Hepatocyte (in vitro differentiated cells): ENCODE results near the gene CDC14B. TPM values are rescaled to one million over a fixed set of nuclear protein-coding genes. Genes with fewer than 3 reads are reported as not detected.
A peak's percentile ranks its signal among the peaks of the same experiment; 100 is the strongest.

Experiments
- DNase-seq: peaks from one replicate; pipeline ENCODE4 v3.0.0-alpha.2; 2016; ENCODE audit warnings: low spot score
- H2AFZ ChIP-seq: fragments of 200-600 bp; sonication (generic); 2 replicates; pipeline ENCODE4 v1.6.0; 2016; ENCODE audit warnings: antibody characterized with exemption, mild to moderate bottlenecking
- H3K27ac ChIP-seq: fragments of 200-600 bp; sonication (generic); 2 replicates; pipeline ENCODE4 v1.5.1; 2016; ENCODE audit warnings: mild to moderate bottlenecking
- H3K27me3 ChIP-seq: fragments of 200-600 bp; sonication (generic); 2 replicates; pipeline ENCODE4 v1.6.1; 2016
- H3K36me3 ChIP-seq: fragments of 200-600 bp; sonication (generic); replicated peaks from 2 replicates; pipeline ENCODE4 v1.5.1; 2016; ENCODE audit warnings: low read depth; ENCODE audit not compliant: insufficient read depth
- H3K4me1 ChIP-seq: fragments of 200-600 bp; sonication (generic); 2 replicates; pipeline ENCODE4 v1.5.1; 2016; ENCODE audit warnings: mild to moderate bottlenecking, moderate library complexity; ENCODE audit not compliant: insufficient read depth
- H3K4me2 ChIP-seq: fragments of 200-600 bp; sonication (generic); 2 replicates; pipeline ENCODE4 v1.6.0; 2016
- H3K4me3 ChIP-seq: fragments of 200-600 bp; sonication (generic); 2 replicates; pipeline ENCODE4 v1.5.1; 2016; ENCODE audit warnings: mild to moderate bottlenecking
- H3K79me2 ChIP-seq: fragments of 200-600 bp; sonication (generic); 2 replicates; pipeline ENCODE4 v1.6.0; 2017; ENCODE audit warnings: mild to moderate bottlenecking
- H3K9me2 ChIP-seq: fragments of 200-600 bp; sonication (generic); replicated peaks from 2 replicates; pipeline ENCODE4 v1.6.0; 2017; ENCODE audit warnings: mild to moderate bottlenecking; ENCODE audit not compliant: insufficient read depth
- H3K9me3 ChIP-seq: fragments of 200-600 bp; sonication (generic); 2 replicates; pipeline ENCODE4 v1.5.1; 2016; ENCODE audit warnings: low read depth, mild to moderate bottlenecking
- H4K20me1 ChIP-seq: fragments of 200-600 bp; sonication (generic); 2 replicates; pipeline ENCODE4 v1.6.0; 2016; ENCODE audit warnings: mild to moderate bottlenecking; ENCODE audit not compliant: insufficient read depth, poor library complexity, severe bottlenecking
- EZH2 ChIP-seq: fragments of 200-600 bp; sonication (generic); IDR thresholded peaks from 2 replicates; pipeline ENCODE4 v1.6.1; 2016; ENCODE audit warnings: antibody characterized with exemption, mild to moderate bottlenecking, borderline replicate concordance
- EZH2phosphoT487 ChIP-seq: fragments of 200-600 bp; sonication (generic); IDR thresholded peaks from one replicate; pipeline ENCODE4 v1.6.1; 2018; ENCODE audit warnings: antibody characterized with exemption, mild to moderate bottlenecking, low read depth, moderate library complexity; ENCODE audit not compliant: unreplicated experiment, severe bottlenecking
- WGBS: methylation state at CpG from one replicate; pipeline ENCODE4 v1.1.6; 2016; ENCODE audit warnings: low lambda C conversion rate; ENCODE audit errors: missing lambda C conversion rate; 5-methylcytosine and 5-hydroxymethylcytosine counted together
- polyA plus RNA-seq: library from polyadenylated mRNA; unstranded; fragments of >200 nt; fragmentation: Nextera tagmentation; extraction: Ambion mirVana; gene quantifications from 2 replicates; pipeline ENCODE4 v1.2.1, GENCODE V29; 2016
- total RNA-seq: library from RNA; depleted of rRNA; stranded (reverse); fragments of >200 nt; gene quantifications from 2 replicates; pipeline ENCODE4 v1.2.3, GENCODE V29; 2014
- TF ChIP-seq, protein P1 (sequence below): fragments of 200-600 bp; sonication (generic); IDR thresholded peaks from 2 replicates; pipeline ENCODE4 v1.5.1; 2016; ENCODE audit warnings: antibody characterized with exemption, mild to moderate bottlenecking; ENCODE audit not compliant: poor library complexity

The CDC14B gene
- total and polyA plus RNA-seq, 2 experiments from 2014 or later: 15.1 to 33.4 TPM

DNA sequence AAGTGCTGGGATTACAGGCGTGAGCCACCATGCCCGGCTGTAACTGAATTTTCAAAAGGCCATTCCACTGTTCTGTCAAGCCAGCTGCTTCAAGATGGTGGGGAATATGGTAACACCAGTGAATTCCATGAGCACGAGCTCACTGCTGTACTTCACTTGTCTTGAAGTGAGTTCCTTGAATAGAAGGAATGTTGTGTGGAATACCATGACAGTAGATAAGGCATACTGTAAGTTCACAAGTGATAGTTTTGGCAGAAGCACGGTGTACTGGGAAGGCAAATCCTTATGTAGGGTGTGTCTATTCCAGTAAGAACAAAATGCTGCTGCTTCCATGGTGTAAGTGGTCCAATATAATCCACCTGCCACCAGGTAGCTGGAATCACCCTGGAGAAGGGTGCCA lies 42.1 kb upstream of the CDC14B start:
- TF ChIP-seq EZH2phosphoT487: no peak
- TF ChIP-seq, protein P1, sequence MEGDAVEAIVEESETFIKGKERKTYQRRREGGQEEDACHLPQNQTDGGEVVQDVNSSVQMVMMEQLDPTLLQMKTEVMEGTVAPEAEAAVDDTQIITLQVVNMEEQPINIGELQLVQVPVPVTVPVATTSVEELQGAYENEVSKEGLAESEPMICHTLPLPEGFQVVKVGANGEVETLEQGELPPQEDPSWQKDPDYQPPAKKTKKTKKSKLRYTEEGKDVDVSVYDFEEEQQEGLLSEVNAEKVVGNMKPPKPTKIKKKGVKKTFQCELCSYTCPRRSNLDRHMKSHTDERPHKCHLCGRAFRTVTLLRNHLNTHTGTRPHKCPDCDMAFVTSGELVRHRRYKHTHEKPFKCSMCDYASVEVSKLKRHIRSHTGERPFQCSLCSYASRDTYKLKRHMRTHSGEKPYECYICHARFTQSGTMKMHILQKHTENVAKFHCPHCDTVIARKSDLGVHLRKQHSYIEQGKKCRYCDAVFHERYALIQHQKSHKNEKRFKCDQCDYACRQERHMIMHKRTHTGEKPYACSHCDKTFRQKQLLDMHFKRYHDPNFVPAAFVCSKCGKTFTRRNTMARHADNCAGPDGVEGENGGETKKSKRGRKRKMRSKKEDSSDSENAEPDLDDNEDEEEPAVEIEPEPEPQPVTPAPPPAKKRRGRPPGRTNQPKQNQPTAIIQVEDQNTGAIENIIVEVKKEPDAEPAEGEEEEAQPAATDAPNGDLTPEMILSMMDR: no peak
- no peaks in the 10 kb centered on the region for H3K9me3 ChIP-seq
- no peaks in the 10 kb centered on the region for H3K4me1 ChIP-seq
- no peak for DNase-seq
- no peaks in the 10 kb centered on the region for H4K20me1 ChIP-seq
- WGBS: 85% methylated on average over 4 of the region's 4 CpGs
- H2AFZ ChIP-seq: no peak overlapping the region
- no peaks in the 10 kb centered on the region for H3K27me3 ChIP-seq
- no peaks in the 10 kb centered on the region for H3K9me2 ChIP-seq
- H3K79me2 ChIP-seq: no peaks in the 10 kb centered on the region
- no peaks in the 10 kb centered on the region for H3K36me3 ChIP-seq
- no peak overlapping the region for H3K4me3 ChIP-seq
- no peak overlapping the region for H3K27ac ChIP-seq
- no peak overlapping the region for H3K4me2 ChIP-seq

GRCh38 chr9:96660692-96661248 lies 41.1 kb upstream of the CDC14B start:
- TF ChIP-seq, protein P1: no peak
- no peak for TF ChIP-seq EZH2phosphoT487
- no peak for TF ChIP-seq EZH2
- Histone ChIP-seq H3K4me1 (peaks cover 2% of the 10 kb centered on the region), H3K27ac (no peak overlapping the region), H3K4me3 (no peak overlapping the region), H3K9me2 (no peaks in the 10 kb centered on the region), H2AFZ (no peak overlapping the region), H3K4me2 (no peak overlapping the region), H4K20me1 (no peaks in the 10 kb centered on the region), H3K9me3 (no peaks in the 10 kb centered on the region), H3K27me3 (no peaks in the 10 kb centered on the region), H3K79me2 (no peaks in the 10 kb centered on the region), H3K36me3 (no peaks in the 10 kb centered on the region)
- WGBS: 96% methylated on average over 7 of the region's 7 CpGs
- DNase-seq: no peak

DNA sequence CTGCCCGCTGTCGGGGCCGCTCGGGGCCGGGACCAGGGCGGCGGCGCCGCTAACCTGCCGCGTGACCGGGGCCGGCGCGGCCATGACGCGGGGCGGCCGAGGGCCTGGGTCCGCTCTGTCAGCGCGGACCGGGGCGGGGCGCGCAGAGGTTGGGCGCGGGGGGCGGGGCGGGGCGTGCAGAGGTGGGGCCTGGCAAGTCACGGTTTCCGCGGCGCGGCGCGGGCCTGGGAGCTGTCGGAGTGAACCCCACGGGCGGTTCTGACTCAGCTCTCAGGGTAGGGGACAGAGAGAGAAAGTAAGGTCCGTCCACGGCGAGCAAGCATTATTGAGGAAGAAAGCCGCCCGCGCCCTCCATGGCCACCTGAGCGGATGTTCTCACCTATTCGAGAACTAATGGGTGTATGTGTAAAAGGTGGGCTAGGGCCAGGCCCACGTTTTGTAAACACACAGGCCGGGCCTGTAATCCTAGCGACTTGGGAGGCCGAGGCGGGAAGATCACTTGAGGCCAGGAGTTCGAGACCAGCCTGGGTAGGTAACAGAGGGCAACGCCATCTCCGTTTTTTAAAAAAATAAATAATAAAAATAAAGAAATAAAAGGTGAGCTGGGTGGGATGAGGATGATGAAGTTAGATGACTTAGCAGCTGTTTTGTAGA lies 35.7 kb upstream of the CDC14B start, which contains the start of gene PRXL2C:
TSS of gene PRXL2C (minus strand) at position 120 of the 654 bp plus-strand sequence. CDS start at position 84, 36 bp downstream.
- DNase-seq: peak; percentile 92
- H2AFZ ChIP-seq: peak within 1 kb of the TSS; percentile 98

More for the DNA sequence above, 35.7 kb upstream of the CDC14B start, which contains the start of gene PRXL2C:
- H3K27me3 ChIP-seq: no peaks in the 10 kb centered on the region
- H3K4me1 ChIP-seq: peaks cover 5% of the 10 kb centered on the region
- TF ChIP-seq EZH2phosphoT487 (no peak), EZH2 (no peak)
- TF ChIP-seq, protein P1: no peak
- H3K9me3 ChIP-seq: no peaks in the 10 kb centered on the region
- no peaks in the 10 kb centered on the region for H3K9me2 ChIP-seq
- peak within 1 kb of the TSS; percentile 98 for H3K27ac ChIP-seq
- peak within 1 kb of the TSS; percentile 84 for H3K4me2 ChIP-seq
- H3K4me3 ChIP-seq: peak within 1 kb of the TSS; percentile 85
- H3K36me3 ChIP-seq: no peaks in the 10 kb centered on the region
- H4K20me1 ChIP-seq: no peaks in the 10 kb centered on the region
- 6% methylated on average over 46 of the region's 57 CpGs for WGBS
- H3K79me2 ChIP-seq: peaks cover 4% of the 10 kb centered on the region
